K562 (cell line): Measurements from ENCODE around the gene CAPZA1. TPM values are rescaled to one million over a fixed set of nuclear protein-coding genes. Genes with fewer than 3 reads are reported as not detected.

Experiments
- C11orf30 ChIP-seq: fragments of 450-650 bp; IDR thresholded peaks from 2 replicates; pipeline ENCODE4 v1.6.1; 2016; ENCODE audit warnings: low read depth, mild to moderate bottlenecking
- CHD1 ChIP-seq: fragments of 200-600 bp; sonication (generic); IDR thresholded peaks from one replicate; pipeline ENCODE4 v1.6.1; 2012; ENCODE audit warnings: mild to moderate bottlenecking, moderate library complexity, low read length, inconsistent platforms
- CREB1 ChIP-seq, 2 experiments: sonication (generic) in 1 of 2; formaldehyde crosslinking in 1 of 2; IDR thresholded peaks; 2 replicates each; pipeline versions ENCODE4 v1.6.1 to v1.8.0; 2012 to 2022; ENCODE audit warnings: inconsistent platforms in 1 of 2, mild to moderate bottlenecking in 1 of 2, missing genetic modification reagents in 1 of 2, moderate library complexity in 1 of 2
- CREBBP ChIP-seq: IDR thresholded peaks from one replicate; pipeline ENCODE4 v1.6.1; 2012; ENCODE audit warnings: low read depth, mild to moderate bottlenecking, control low read depth, inconsistent platforms, low read length
- GABPA ChIP-seq: fragments of 200-800 bp; sonication (Bioruptor generic); conservative IDR thresholded peaks from 2 replicates; pipeline ENCODE4 v1.6.1; 2016; ENCODE audit warnings: low read depth, missing genetic modification characterization, missing compliant biosample characterization
- GTF2A2 ChIP-seq: IDR thresholded peaks from 2 replicates; pipeline ENCODE4 v1.6.1; 2016; ENCODE audit warnings: mild to moderate bottlenecking, missing genetic modification characterization, missing compliant biosample characterization
- HDAC1 ChIP-seq, 2 experiments: fragments of 450-650 bp; IDR thresholded peaks; 2 replicates each; pipeline ENCODE4 v1.6.1; 2016 to 2017; ENCODE audit warnings: inconsistent platforms in 1 of 2, mild to moderate bottlenecking in 1 of 2, moderate library complexity in 1 of 2
- HLTF ChIP-seq: fragments of 450-650 bp; IDR thresholded peaks from 2 replicates; pipeline ENCODE4 v1.6.1; 2016
- HNRNPK ChIP-seq: fragments of 200-400 bp; formaldehyde crosslinking; IDR thresholded peaks from one replicate; pipeline ENCODE4 v1.6.1; 2018; ENCODE audit warnings: mild to moderate bottlenecking, low read depth, low read length; ENCODE audit not compliant: poor library complexity, severe bottlenecking
- ILF3 ChIP-seq: fragments of 450-650 bp; IDR thresholded peaks from 2 replicates; pipeline ENCODE4 v1.6.1; 2018; ENCODE audit warnings: antibody characterized with exemption, mild to moderate bottlenecking, moderate library complexity, borderline replicate concordance
- KLF13 ChIP-seq: fragments of 450-650 bp; IDR thresholded peaks from 2 replicates; pipeline ENCODE4 v1.6.1; 2016; ENCODE audit warnings: missing genetic modification characterization, low read depth, mild to moderate bottlenecking, missing compliant biosample characterization, moderate library complexity, borderline replicate concordance
- MXD1 ChIP-seq: fragments of 250-450 bp; sonication (Bioruptor Pico); IDR thresholded peaks from 2 replicates; pipeline ENCODE4 v1.8.0; 2021; ENCODE audit warnings: borderline replicate concordance, mild to moderate bottlenecking, moderate library complexity; ENCODE audit not compliant: poor library complexity, severe bottlenecking
- NFXL1 ChIP-seq: fragments of 450-650 bp; formaldehyde crosslinking; IDR thresholded peaks from 2 replicates; pipeline ENCODE4 v1.4.0; 2021; ENCODE audit warnings: mild to moderate bottlenecking
- SIN3B ChIP-seq: fragments of 450-650 bp; IDR thresholded peaks from 2 replicates; pipeline ENCODE4 v1.6.1; 2017; ENCODE audit warnings: low read depth, mild to moderate bottlenecking, moderate library complexity
- ZSCAN32 ChIP-seq: fragments of 450-650 bp; formaldehyde crosslinking; IDR thresholded peaks from 2 replicates; pipeline ENCODE4 v1.4.0; 2020; ENCODE audit warnings: mild to moderate bottlenecking, moderate library complexity
- ZZZ3 ChIP-seq: fragments of 450-650 bp; IDR thresholded peaks from 2 replicates; pipeline ENCODE4 v1.6.1; 2016; ENCODE audit warnings: antibody characterized with exemption, mild to moderate bottlenecking, moderate library complexity
- polyA plus RNA-seq, 8 experiments: library from polyadenylated mRNA; depleted of rRNA in 4 of 8; stranded (reverse) in 5 of 8; unstranded in 3 of 8; fragments of >200 nt; fragmentation: Nextera tagmentation in 2 of 8; fragmentation: Illumina TruSeq in 1 of 8; extraction: Ambion mirVana in 2 of 8; extraction: Trizol in 1 of 8; gene quantifications; 2 replicates each; pipeline versions ENCODE4 v1.2.1 to v1.2.3, GENCODE V29; 2011 to 2014; ENCODE audit warnings: inconsistent platforms in 1 of 8, missing spikeins in 1 of 8
- total RNA-seq, 7 experiments: library from RNA; depleted of rRNA in 6 of 7; stranded (reverse); fragments of >200 nt in 6 of 7; fragmentation: Illumina TruSeq in 2 of 7; extraction: Trizol in 2 of 7; gene quantifications; 2 replicates each; pipeline versions ENCODE4 v1.2.1 to v1.2.3, GENCODE V29; 2011 to 2021; ENCODE audit warnings: low replicate concordance in 1 of 7
- TF ChIP-seq, protein P1 (sequence below): fragments of 450-650 bp; formaldehyde crosslinking; IDR thresholded peaks from 2 replicates; pipeline ENCODE4 v1.4.0; 2022; ENCODE audit warnings: missing genetic modification characterization
- TF ChIP-seq, protein P2 (sequence below): sonication (generic); formaldehyde crosslinking; IDR thresholded peaks from 2 replicates; pipeline ENCODE4 v1.8.0; 2022; ENCODE audit warnings: mild to moderate bottlenecking, missing genetic modification reagents
- TF ChIP-seq, protein P3 (sequence below): fragments of 450-650 bp; formaldehyde crosslinking; IDR thresholded peaks from 2 replicates; pipeline ENCODE4 v1.4.0; 2020; ENCODE audit warnings: mild to moderate bottlenecking, mixed read lengths
- TF ChIP-seq, protein P4 (sequence below): fragments of 250-450 bp; sonication (Bioruptor Pico); IDR thresholded peaks from 2 replicates; pipeline ENCODE4 v1.8.0; 2022; ENCODE audit warnings: inconsistent platforms

CAPZA1 gene
- total and polyA plus RNA-seq, 9 of the 15 experiments (the other 6 are each of a cell fraction or from before 2014, with no cell fraction given) = 237 to 1,020 (median 306) TPM

DNA sequence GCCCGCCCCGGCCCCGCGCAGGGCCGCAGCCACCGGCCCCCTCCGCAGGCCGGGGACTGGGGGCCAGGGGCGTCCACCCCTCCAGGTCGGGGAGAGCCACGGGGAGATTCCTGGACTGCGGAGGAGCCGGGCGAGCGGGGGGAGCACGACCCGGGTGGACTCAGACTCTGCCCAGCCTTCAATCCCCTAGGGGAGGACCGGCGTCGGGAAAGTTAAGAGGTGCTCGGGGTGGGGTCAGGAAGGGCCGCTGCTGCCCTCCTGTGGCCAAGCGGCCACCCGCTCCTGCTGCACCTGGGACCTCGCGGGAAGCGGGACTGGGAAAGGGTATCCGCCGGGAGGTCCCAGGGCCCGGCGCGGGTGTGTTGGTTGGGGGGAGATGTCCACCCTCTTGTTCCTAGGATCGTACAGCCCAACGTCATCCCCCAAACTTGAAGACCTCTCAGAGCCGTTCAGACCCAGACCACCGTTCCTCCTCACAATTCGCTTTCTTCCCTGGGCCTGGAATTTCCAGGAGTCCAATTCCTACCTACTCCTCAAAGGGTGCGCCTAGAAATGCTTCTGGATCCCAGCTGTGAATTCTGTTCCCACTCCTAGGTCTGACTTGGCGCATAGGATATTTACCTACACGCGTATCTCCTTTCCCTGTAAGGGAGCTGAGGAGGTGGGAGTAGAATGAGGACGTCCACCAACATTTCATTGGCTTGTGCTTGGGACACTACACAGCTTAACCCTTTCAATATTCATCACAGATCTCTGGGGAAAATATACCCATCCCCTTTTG lies 87.8 kb downstream of the CAPZA1 start (continued):
- TF ChIP-seq, protein P1, sequence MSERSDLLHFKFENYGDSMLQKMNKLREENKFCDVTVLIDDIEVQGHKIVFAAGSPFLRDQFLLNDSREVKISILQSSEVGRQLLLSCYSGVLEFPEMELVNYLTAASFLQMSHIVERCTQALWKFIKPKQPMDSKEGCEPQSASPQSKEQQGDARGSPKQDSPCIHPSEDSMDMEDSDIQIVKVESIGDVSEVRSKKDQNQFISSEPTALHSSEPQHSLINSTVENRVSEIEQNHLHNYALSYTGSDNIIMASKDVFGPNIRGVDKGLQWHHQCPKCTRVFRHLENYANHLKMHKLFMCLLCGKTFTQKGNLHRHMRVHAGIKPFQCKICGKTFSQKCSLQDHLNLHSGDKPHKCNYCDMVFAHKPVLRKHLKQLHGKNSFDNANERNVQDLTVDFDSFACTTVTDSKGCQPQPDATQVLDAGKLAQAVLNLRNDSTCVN (CRISPR knock-in tag) = no peak
- TF ChIP-seq KLF13 (tag) (no peak), CHD1 (no peak), CREB1 (IDR thresholded peaks at IDR 0.05) (peak; percentile 19; the same call in 1 of the 2 replicates), CREB1 (CRISPR knock-in tag; IDR thresholded peaks at IDR 0.05) (no peak), SIN3B (no peak; the same call in 1 of the 2 replicates), HDAC1 (IDR thresholded peaks at IDR 0.05) (peak in 1 of 2 experiments; percentile 17; a peak in 1 of 4 replicates), HNRNPK (no peak), ZSCAN32 (CRISPR knock-in tag) (no peak), GTF2A2 (tag) (no peak), ILF3 (no peak; the same call in 1 of the 2 replicates), CREBBP (no peak), NFXL1 (CRISPR knock-in tag) (no peak), ZZZ3 (no peak), HLTF (no peak), MXD1 (CRISPR knock-in tag) (no peak), C11orf30 (no peak), GABPA (no peak)
- TF ChIP-seq, protein P2, sequence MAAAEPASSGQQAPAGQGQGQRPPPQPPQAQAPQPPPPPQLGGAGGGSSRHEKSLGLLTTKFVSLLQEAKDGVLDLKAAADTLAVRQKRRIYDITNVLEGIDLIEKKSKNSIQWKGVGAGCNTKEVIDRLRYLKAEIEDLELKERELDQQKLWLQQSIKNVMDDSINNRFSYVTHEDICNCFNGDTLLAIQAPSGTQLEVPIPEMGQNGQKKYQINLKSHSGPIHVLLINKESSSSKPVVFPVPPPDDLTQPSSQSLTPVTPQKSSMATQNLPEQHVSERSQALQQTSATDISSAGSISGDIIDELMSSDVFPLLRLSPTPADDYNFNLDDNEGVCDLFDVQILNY (CRISPR knock-in tag) = 0 out of 2 replicates have a peak, but pooled peaks have one; percentile 73
- TF ChIP-seq, protein P3, sequence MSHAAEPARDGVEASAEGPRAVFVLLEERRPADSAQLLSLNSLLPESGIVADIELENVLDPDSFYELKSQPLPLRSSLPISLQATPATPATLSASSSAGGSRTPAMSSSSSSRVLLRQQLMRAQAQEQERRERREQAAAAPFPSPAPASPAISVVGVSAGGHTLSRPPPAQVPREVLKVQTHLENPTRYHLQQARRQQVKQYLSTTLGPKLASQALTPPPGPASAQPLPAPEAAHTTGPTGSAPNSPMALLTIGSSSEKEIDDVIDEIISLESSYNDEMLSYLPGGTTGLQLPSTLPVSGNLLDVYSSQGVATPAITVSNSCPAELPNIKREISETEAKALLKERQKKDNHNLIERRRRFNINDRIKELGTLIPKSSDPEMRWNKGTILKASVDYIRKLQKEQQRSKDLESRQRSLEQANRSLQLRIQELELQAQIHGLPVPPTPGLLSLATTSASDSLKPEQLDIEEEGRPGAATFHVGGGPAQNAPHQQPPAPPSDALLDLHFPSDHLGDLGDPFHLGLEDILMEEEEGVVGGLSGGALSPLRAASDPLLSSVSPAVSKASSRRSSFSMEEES (CRISPR knock-in tag) = no peak
- TF ChIP-seq, protein P4, sequence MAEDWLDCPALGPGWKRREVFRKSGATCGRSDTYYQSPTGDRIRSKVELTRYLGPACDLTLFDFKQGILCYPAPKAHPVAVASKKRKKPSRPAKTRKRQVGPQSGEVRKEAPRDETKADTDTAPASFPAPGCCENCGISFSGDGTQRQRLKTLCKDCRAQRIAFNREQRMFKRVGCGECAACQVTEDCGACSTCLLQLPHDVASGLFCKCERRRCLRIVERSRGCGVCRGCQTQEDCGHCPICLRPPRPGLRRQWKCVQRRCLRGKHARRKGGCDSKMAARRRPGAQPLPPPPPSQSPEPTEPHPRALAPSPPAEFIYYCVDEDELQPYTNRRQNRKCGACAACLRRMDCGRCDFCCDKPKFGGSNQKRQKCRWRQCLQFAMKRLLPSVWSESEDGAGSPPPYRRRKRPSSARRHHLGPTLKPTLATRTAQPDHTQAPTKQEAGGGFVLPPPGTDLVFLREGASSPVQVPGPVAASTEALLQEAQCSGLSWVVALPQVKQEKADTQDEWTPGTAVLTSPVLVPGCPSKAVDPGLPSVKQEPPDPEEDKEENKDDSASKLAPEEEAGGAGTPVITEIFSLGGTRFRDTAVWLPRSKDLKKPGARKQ (CRISPR knock-in tag) = no peak
